Fibroblast of the aortic adventitia (primary cell): Measurements from ENCODE around the gene NCS1. TPM values are rescaled to one million over a fixed set of nuclear protein-coding genes. Genes with fewer than 3 reads are reported as not detected.

ENCODE experiments used
- DNase-seq: peaks from one replicate; pipeline ENCODE4 v3.0.0-alpha.2; 2010; ENCODE audit warnings: low read depth
- H3K4me3 ChIP-seq: 2 replicates; pipeline ENCODE4 v1.5.1; 2011; ENCODE audit warnings: low read depth, mild to moderate bottlenecking, control low read depth, low read length, moderate library complexity
- total RNA-seq: library from RNA; depleted of rRNA; stranded (reverse); fragments of >200 nt; gene quantifications from 2 replicates; pipeline ENCODE4 v1.2.3, GENCODE V29; 2012; ENCODE audit warnings: low replicate concordance
- TF ChIP-seq, protein P1 (sequence below): IDR thresholded peaks from 2 replicates; pipeline ENCODE4 v1.5.1; 2011; ENCODE audit warnings: mild to moderate bottlenecking, low read length, control low read depth, inconsistent platforms; ENCODE audit not compliant: insufficient read depth

NCS1 gene
- total RNA-seq, 1 donor: 39.2 TPM

DNA sequence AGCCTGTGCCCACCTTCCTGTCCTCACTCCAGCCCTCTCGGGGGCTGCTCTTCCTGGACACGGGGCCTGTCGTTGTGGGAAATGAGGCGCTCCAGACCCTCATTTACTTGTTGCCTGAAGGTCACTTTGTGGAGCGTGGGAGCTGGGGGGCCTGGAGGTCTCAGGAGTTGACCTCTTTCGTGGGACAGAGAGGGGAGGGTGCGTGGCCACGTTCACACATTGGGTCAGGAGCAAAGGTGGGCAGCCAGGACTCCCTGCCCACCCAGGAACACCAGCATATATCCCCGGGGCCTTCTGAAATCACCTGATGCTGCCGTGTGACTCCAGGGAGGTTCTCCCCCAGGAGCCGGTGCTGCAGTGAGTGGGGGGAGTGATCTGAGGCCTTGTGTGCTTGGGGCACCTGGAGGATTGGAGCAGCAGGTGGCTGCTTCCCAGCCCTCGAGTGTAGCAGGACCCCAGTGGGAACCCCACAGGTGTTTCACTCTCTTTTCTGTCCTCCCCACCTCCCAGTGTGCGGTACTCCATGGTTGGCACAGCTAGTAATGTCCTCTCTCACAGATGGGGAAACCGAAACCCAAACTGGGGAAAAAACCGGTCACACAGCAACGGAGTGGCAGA lies 20.3 kb downstream of the NCS1 start:
- DNase-seq: no peak
- TF ChIP-seq, protein P1, sequence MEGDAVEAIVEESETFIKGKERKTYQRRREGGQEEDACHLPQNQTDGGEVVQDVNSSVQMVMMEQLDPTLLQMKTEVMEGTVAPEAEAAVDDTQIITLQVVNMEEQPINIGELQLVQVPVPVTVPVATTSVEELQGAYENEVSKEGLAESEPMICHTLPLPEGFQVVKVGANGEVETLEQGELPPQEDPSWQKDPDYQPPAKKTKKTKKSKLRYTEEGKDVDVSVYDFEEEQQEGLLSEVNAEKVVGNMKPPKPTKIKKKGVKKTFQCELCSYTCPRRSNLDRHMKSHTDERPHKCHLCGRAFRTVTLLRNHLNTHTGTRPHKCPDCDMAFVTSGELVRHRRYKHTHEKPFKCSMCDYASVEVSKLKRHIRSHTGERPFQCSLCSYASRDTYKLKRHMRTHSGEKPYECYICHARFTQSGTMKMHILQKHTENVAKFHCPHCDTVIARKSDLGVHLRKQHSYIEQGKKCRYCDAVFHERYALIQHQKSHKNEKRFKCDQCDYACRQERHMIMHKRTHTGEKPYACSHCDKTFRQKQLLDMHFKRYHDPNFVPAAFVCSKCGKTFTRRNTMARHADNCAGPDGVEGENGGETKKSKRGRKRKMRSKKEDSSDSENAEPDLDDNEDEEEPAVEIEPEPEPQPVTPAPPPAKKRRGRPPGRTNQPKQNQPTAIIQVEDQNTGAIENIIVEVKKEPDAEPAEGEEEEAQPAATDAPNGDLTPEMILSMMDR: no peak
- H3K4me3 ChIP-seq: no peak overlapping the region

DNA sequence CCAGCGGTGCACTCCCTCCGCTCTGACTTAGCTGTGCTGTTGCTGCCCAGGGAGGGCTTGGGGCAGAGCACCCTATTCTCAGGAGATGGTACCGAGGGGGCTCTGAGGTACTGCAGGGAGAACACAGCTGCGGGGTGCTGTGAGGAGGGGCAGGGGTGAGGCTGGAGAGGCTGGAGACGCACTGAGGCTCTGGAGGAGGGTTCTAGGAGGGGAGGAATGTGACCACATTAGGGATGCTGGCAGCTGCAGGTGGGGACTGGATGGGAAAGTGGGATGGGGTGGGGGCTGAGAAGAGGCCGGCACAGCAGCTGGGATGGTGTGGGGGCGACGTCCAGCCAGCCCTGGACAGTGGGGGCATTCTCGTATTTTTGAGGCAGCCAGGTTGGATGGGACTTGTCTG lies 20.9 kb downstream of the NCS1 start:
- no peak overlapping the region for H3K4me3 ChIP-seq
- DNase-seq: no peak
- TF ChIP-seq, protein P1: no peak

DNA sequence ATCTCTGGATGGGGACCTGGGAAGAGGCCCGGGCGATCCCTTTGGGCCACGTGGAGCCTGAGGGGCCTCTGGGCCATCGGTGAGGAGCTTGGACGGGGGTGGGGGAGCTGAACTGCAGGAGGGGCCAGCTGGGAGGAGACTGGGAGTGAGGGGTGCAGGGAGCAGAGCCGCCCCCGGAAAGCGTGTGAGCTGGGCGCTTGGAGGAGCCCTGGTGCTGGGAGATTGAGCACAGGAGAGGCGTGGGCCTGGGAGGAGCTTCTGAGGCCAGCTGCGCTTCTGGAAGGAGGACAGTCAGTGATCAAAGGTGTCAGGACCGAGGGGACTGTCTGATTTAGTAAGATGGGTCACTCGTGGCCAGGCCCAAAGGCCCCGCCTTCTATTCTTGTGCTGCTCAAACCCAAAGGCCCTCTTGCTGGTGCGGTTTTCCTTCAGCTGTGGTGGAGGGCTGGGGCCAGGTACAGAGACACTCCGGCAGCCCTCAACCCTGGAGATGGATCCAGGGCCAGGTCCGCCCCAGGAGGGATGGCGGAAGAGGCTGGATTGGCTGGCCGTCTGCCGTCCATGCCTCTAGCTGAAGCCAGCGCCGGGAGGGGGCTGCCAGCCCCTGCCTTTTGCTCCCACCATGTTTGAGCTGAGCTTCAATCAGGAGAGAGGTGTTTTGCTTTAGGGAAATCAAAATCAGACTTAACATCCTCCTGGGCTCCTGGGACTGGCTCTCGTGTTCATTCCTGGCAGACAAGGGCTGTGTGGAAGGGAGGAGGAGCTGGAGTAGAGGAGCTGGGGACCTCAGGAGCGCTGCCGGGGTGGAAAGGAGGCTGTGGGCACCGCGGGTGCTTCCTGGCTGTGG lies 21.6 kb downstream of the NCS1 start:
- no peak for DNase-seq
- TF ChIP-seq, protein P1: no peak
- H3K4me3 ChIP-seq: no peak overlapping the region

DNA sequence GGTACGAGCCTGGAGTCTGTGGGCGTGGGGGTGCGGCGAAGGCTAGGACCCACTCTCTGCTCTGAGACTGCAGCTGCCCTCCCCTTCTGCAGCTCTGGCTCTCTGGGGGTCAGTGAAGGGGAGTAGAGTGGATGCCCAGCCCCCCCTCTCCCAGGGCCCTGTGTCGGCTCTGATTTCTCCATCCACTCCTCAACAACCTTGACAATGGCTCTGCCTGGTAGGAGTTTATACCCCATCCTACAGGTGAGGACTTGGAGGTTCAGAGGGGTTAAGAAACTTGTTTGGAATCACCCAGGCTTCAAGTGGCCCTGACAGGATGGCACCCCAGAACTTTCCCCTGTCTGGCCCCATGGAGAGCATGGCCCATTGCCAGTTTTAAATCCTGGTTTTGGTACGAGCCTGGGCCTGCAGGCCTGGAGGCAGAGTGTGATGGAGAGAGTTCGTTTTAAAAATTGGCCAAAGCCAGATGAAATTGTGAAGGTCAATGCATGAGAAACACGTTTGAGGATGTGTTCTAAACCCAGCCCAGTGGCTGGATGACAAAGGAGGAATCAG lies 22.3 kb downstream of the NCS1 start:
- no peak overlapping the region for H3K4me3 ChIP-seq
- DNase-seq: no peak
- TF ChIP-seq, protein P1: no peak

DNA sequence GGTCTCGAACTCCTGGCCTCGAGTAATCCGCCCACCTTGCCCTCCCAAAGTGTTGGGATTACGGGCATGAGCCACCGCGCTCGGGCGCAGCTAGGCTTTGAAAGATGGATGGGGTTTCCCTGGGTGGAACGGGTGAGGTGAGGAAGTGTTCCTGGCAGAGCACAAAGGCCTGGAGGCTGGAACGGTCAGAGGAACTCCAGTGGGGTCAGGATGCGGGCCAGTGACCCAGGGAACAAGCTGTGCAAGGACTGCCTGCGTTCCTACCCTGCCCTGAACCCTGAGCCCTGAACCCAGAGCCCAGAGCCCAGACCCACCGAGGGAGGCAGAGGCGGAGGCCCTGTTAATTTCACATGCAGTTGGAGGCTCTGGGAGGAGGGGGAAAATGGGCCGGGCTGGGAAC lies 23.4 kb downstream of the NCS1 start:
- H3K4me3 ChIP-seq: no peak overlapping the region
- DNase-seq: no peak
- TF ChIP-seq, protein P1: no peak

DNA sequence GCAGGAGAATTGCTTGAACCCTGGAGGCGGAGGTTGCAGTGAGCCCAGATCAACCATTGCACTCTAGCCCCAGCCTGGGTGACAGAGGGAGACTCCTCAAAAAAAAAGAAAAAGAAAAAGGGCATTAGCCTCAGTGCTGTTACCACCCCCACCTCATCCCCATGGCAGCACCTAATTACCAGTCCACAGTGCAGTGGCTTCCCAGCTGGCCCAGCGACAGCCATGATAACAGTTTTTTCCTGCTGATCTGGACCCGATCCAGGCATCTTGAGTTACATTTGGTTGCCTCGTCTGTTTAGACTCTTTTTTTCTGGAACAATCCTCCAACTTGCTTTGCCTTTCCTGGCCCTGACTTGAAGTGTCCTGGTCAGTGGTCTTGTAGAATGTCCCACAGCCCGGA lies 24.4 kb downstream of the NCS1 start:
- TF ChIP-seq, protein P1: no peak
- DNase-seq: peak; percentile 56
- H3K4me3 ChIP-seq: no peak overlapping the region
